K562 (cell line): Measurements from ENCODE around the gene PPP1R12B. TPM values are rescaled to one million over a fixed set of nuclear protein-coding genes. Genes with fewer than 3 reads are reported as not detected.

ENCODE experiments used
- ATAC-seq: fragments of 200-7000 bp; cut with Tn5 transposase; 3 replicates; pipeline ENCODE4 v1.9.1; 2020; ENCODE audit warnings: moderate library complexity
- BruUV-seq: library from RNA; stranded (reverse); fragments of 400-500 nt; replicated peaks from 2 replicates; lab custom pipeline; 2021; lab: Mats Ljungman, UMichigan
- CTCF ChIA-PET: fragments of 300-600 bp; formaldehyde crosslinking; extraction: SDS; loops from one replicate; lab custom pipeline; 2021; ENCODE audit warnings: low intra/inter-chr PET ratio; lab: Yijun Ruan, JAX
- POLR2A ChIA-PET: fragments of 300-600, 350-650 bp; sonication (Branson Sonifier 250); formaldehyde crosslinking; extraction: SDS; loops from one replicate; lab custom pipeline; 2021; ENCODE audit warnings: antibody characterized with exemption, inconsistent platforms; lab: Yijun Ruan, JAX
- DNase-seq, 4 experiments: peaks; one replicate each; pipeline versions ENCODE4 v3.0.0 to v3.0.0-alpha.2; 2011 to 2018; ENCODE audit warnings: low spot score in 3 of 4, mixed read lengths in 3 of 4; ENCODE audit errors: extremely low read depth in 1 of 4
- FAIRE-seq: peaks from 2 replicates; lab custom pipeline; 2011; peaks lifted over from hg19 to GRCh38; lab: Jason Lieb, UNC
- H2AFZ ChIP-seq: 2 replicates; pipeline ENCODE4 v1.6.0; 2011; ENCODE audit warnings: low read depth, low read length, control low read depth, inconsistent platforms
- H3K27ac ChIP-seq: fragments of 200-600 bp; 3 replicates; pipeline ENCODE4 v1.8.0; 2011; ENCODE audit warnings: low read depth, mild to moderate bottlenecking, control low read depth, inconsistent platforms, low read length, moderate library complexity, mixed read lengths; ENCODE audit errors: extremely low read depth
- H3K27me3 ChIP-seq, 2 experiments: fragments of 300-600 bp in 1 of 2; 2 replicates in 1 of 2; 3 replicates in 1 of 2; pipeline versions ENCODE4 v1.6.0 to v1.8.0; 2011; ENCODE audit warnings: inconsistent platforms in 2 of 2, low read length in 2 of 2, mild to moderate bottlenecking in 1 of 2, mixed read lengths in 1 of 2, moderate library complexity in 1 of 2; ENCODE audit not compliant: control insufficient read depth in 2 of 2, insufficient read depth in 2 of 2
- H3K36me3 ChIP-seq: fragments of 300-600 bp; 3 replicates; pipeline ENCODE4 v1.8.0; 2011; ENCODE audit warnings: mild to moderate bottlenecking, low read length, inconsistent platforms; ENCODE audit not compliant: control insufficient read depth, insufficient read depth
- H3K4me1 ChIP-seq, 2 experiments: fragments of 200-600 bp in 1 of 2; replicated peaks in 1 of 2; 2 replicates in 1 of 2; 3 replicates in 1 of 2; pipeline versions ENCODE4 v1.5.1 to v1.8.0; 2011; ENCODE audit warnings: inconsistent platforms in 2 of 2, low read length in 2 of 2, mild to moderate bottlenecking in 1 of 2, mixed read lengths in 1 of 2, moderate library complexity in 1 of 2; ENCODE audit not compliant: control insufficient read depth in 2 of 2, insufficient read depth in 2 of 2
- H3K4me2 ChIP-seq: 2 replicates; pipeline ENCODE4 v1.6.1; 2011; ENCODE audit warnings: low read length, control low read depth, inconsistent platforms, mixed read lengths; ENCODE audit not compliant: insufficient read depth
- H3K4me3 ChIP-seq: fragments of 200-600 bp; sonication (generic), shearing (Covaris generic); 2 replicates; pipeline ENCODE4 v1.5.1; 2016; ENCODE audit warnings: control low read depth, inconsistent platforms
- H3K79me2 ChIP-seq: fragments of 200-600 bp; 3 replicates; pipeline ENCODE4 v1.8.0; 2011; ENCODE audit warnings: low read length, inconsistent platforms; ENCODE audit not compliant: control insufficient read depth, insufficient read depth
- H3K9ac ChIP-seq, 2 experiments: 2 replicates each; pipeline versions ENCODE4 v1.6.0 to v1.6.1; 2011; ENCODE audit warnings: low read depth in 2 of 2, low read length in 2 of 2, control low read depth in 1 of 2, inconsistent platforms in 1 of 2, mild to moderate bottlenecking in 1 of 2, mixed read lengths in 1 of 2; ENCODE audit not compliant: insufficient read depth in 1 of 2
- H3K9me1 ChIP-seq: one replicate; pipeline ENCODE4 v1.6.0; 2011; ENCODE audit warnings: inconsistent platforms, mild to moderate bottlenecking, low read length, moderate library complexity; ENCODE audit not compliant: control insufficient read depth, insufficient read depth
- H3K9me3 ChIP-seq: replicated peaks from 2 replicates; pipeline ENCODE4 v1.5.1; 2011; ENCODE audit warnings: low read depth, low read length, inconsistent platforms; ENCODE audit not compliant: control insufficient read depth, insufficient read depth
- H4K20me1 ChIP-seq: replicated peaks from 2 replicates; pipeline ENCODE4 v1.6.1; 2011; ENCODE audit warnings: low read length, inconsistent platforms, mixed read lengths; ENCODE audit not compliant: control insufficient read depth, insufficient read depth
- ARID1B ChIP-seq: fragments of 450-650 bp; IDR thresholded peaks from 2 replicates; pipeline ENCODE4 v1.6.1; 2016; ENCODE audit warnings: antibody characterized with exemption, mild to moderate bottlenecking, inconsistent platforms
- ARID2 ChIP-seq: fragments of 450-650 bp; IDR thresholded peaks from 2 replicates; pipeline ENCODE4 v1.6.1; 2017; ENCODE audit warnings: antibody characterized with exemption, mild to moderate bottlenecking
- ARNT ChIP-seq, 2 experiments: fragments of 450-650 bp; IDR thresholded peaks; 2 replicates each; pipeline ENCODE4 v1.6.1; 2016; ENCODE audit warnings: mild to moderate bottlenecking in 1 of 2
- BRD9 ChIP-seq: fragments of 450-650 bp; IDR thresholded peaks from 2 replicates; pipeline ENCODE4 v1.6.1; 2018; ENCODE audit warnings: low read depth; ENCODE audit not compliant: partially characterized antibody
- ELF4 ChIP-seq: fragments of 450-650 bp; formaldehyde crosslinking; IDR thresholded peaks from 2 replicates; pipeline ENCODE4 v1.4.0; 2022; ENCODE audit warnings: missing genetic modification characterization
- FIP1L1 ChIP-seq: fragments of 200-400 bp; formaldehyde crosslinking; IDR thresholded peaks from 2 replicates; pipeline ENCODE4 v1.6.1; 2018; ENCODE audit warnings: mild to moderate bottlenecking, low read depth, low read length; ENCODE audit not compliant: poor library complexity, severe bottlenecking
- FOXK2 ChIP-seq, 2 experiments: fragments of 450-650 bp; IDR thresholded peaks in 1 of 2; conservative IDR thresholded peaks in 1 of 2; 2 replicates each; pipeline ENCODE4 v1.6.1; 2016; ENCODE audit warnings: low read depth in 2 of 2, mild to moderate bottlenecking in 1 of 2
- FOXM1 ChIP-seq, 2 experiments: fragments of 450-650 bp in 1 of 2; sonication (generic) in 1 of 2; formaldehyde crosslinking in 1 of 2; IDR thresholded peaks; 2 replicates each; pipeline versions ENCODE4 v1.6.1 to v1.9.0; 2017 to 2022; ENCODE audit warnings: low read depth in 2 of 2, mild to moderate bottlenecking in 2 of 2, missing genetic modification reagents in 1 of 2, moderate library complexity in 1 of 2
- NBN ChIP-seq: fragments of 450-650 bp; IDR thresholded peaks from 2 replicates; pipeline ENCODE4 v1.6.1; 2016; ENCODE audit warnings: low read depth, mild to moderate bottlenecking
- NFATC3 ChIP-seq: fragments of 450-650 bp; IDR thresholded peaks from 2 replicates; pipeline ENCODE4 v1.6.1; 2017; ENCODE audit warnings: mild to moderate bottlenecking
- RB1 ChIP-seq: fragments of 450-650 bp; IDR thresholded peaks from 2 replicates; pipeline ENCODE4 v1.6.1; 2017; ENCODE audit warnings: low read depth, mild to moderate bottlenecking
- TCF3 ChIP-seq: sonication (generic); formaldehyde crosslinking; IDR thresholded peaks from 2 replicates; pipeline ENCODE4 v1.4.0; 2020; ENCODE audit warnings: mild to moderate bottlenecking, missing genetic modification reagents
- TOE1 ChIP-seq, 2 experiments: fragments of 450-650 bp in 1 of 2; sonication (generic) in 1 of 2; formaldehyde crosslinking in 1 of 2; IDR thresholded peaks; 2 replicates each; pipeline versions ENCODE4 v1.7.1 to v1.8.0; 2016 to 2022; ENCODE audit warnings: borderline replicate concordance in 2 of 2, mild to moderate bottlenecking in 2 of 2, antibody characterized with exemption in 1 of 2, inconsistent platforms in 1 of 2, low read depth in 1 of 2, missing genetic modification reagents in 1 of 2, moderate library complexity in 1 of 2
- ZNF224 ChIP-seq: sonication (generic); formaldehyde crosslinking; IDR thresholded peaks from 2 replicates; pipeline ENCODE4 v1.8.0; 2022; ENCODE audit warnings: mild to moderate bottlenecking, missing genetic modification reagents
- ZNF431 ChIP-seq: sonication (generic); formaldehyde crosslinking; IDR thresholded peaks from 2 replicates; pipeline ENCODE4 v1.8.0; 2022; ENCODE audit warnings: mild to moderate bottlenecking, missing genetic modification reagents
- WGBS: fragments of 100-300 bp; shearing (Covaris generic); methylation state at CpG from one replicate; pipeline ENCODE4 v1.1.6; 2016; ENCODE audit warnings: low coverage, mixed read lengths; ENCODE audit not compliant: insufficient coverage; ENCODE audit errors: missing lambda C conversion rate; 5-methylcytosine and 5-hydroxymethylcytosine counted together
- in situ Hi-C: fragments of 300-500 bp; cut with MboI; formaldehyde crosslinking; loops from 4 replicates; pipeline ENCODE4 v1.15.0; 2018; ENCODE audit warnings: inconsistent platforms, mixed read lengths
- intact Hi-C: fragments of 100-400 bp; cut with micrococcal nuclease; formaldehyde crosslinking; loops from 2 replicates; pipeline ENCODE4 v1.14.2; 2022
- polyA plus RNA-seq, 8 experiments: library from polyadenylated mRNA; depleted of rRNA in 4 of 8; stranded (reverse) in 5 of 8; unstranded in 3 of 8; fragments of >200 nt; fragmentation: Nextera tagmentation in 2 of 8; fragmentation: Illumina TruSeq in 1 of 8; extraction: Ambion mirVana in 2 of 8; extraction: Trizol in 1 of 8; gene quantifications; 2 replicates each; pipeline versions ENCODE4 v1.2.1 to v1.2.3, GENCODE V29; 2011 to 2014; ENCODE audit warnings: inconsistent platforms in 1 of 8, missing spikeins in 1 of 8
- total RNA-seq, 7 experiments: library from RNA; depleted of rRNA in 6 of 7; stranded (reverse); fragments of >200 nt in 6 of 7; fragmentation: Illumina TruSeq in 2 of 7; extraction: Trizol in 2 of 7; gene quantifications; 2 replicates each; pipeline versions ENCODE4 v1.2.1 to v1.2.3, GENCODE V29; 2011 to 2021; ENCODE audit warnings: low replicate concordance in 1 of 7
- TF ChIP-seq, protein P1 (sequence below): sonication (generic); formaldehyde crosslinking; IDR thresholded peaks from 2 replicates; pipeline ENCODE4 v1.8.0; 2022; ENCODE audit warnings: mild to moderate bottlenecking, missing genetic modification reagents
- TF ChIP-seq, protein P2 (sequence below): IDR thresholded peaks from 2 replicates; pipeline ENCODE4 v1.6.1; 2016; ENCODE audit warnings: missing genetic modification characterization, missing compliant biosample characterization

Gene PPP1R12B
- total and polyA plus RNA-seq, 9 of the 15 experiments (the other 6 are each of a cell fraction or from before 2014, with no cell fraction given): 0.73 to 16.9 (median 13.6) TPM

DNA sequence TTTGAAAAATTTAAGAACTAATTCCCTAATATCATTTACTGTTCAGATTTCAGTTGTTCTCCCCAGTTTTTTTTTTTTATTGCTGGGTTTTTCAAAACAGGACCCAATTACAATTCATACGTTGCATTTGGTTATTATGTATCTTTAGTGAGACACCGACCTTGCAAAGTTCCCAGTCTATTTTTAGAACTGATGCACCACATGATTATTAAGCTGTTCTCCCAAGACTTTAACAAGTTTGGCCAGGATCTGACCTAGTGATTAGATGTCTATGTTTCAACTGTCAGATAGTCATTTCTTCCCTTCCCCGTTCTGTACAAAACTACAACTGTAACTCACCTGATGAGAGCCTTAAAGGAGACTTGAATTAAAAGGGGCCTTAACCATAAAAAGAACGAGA is 14.6 kb upstream of the PPP1R12B start (continued):
- TF ChIP-seq, protein P1, sequence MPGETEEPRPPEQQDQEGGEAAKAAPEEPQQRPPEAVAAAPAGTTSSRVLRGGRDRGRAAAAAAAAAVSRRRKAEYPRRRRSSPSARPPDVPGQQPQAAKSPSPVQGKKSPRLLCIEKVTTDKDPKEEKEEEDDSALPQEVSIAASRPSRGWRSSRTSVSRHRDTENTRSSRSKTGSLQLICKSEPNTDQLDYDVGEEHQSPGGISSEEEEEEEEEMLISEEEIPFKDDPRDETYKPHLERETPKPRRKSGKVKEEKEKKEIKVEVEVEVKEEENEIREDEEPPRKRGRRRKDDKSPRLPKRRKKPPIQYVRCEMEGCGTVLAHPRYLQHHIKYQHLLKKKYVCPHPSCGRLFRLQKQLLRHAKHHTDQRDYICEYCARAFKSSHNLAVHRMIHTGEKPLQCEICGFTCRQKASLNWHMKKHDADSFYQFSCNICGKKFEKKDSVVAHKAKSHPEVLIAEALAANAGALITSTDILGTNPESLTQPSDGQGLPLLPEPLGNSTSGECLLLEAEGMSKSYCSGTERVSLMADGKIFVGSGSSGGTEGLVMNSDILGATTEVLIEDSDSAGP (CRISPR knock-in tag): no peak
- no peak for TF ChIP-seq ELF4 (CRISPR knock-in tag)
- TF ChIP-seq ZNF224 (CRISPR knock-in tag): no peak
- no peak for TF ChIP-seq TCF3 (CRISPR knock-in tag)

DNA sequence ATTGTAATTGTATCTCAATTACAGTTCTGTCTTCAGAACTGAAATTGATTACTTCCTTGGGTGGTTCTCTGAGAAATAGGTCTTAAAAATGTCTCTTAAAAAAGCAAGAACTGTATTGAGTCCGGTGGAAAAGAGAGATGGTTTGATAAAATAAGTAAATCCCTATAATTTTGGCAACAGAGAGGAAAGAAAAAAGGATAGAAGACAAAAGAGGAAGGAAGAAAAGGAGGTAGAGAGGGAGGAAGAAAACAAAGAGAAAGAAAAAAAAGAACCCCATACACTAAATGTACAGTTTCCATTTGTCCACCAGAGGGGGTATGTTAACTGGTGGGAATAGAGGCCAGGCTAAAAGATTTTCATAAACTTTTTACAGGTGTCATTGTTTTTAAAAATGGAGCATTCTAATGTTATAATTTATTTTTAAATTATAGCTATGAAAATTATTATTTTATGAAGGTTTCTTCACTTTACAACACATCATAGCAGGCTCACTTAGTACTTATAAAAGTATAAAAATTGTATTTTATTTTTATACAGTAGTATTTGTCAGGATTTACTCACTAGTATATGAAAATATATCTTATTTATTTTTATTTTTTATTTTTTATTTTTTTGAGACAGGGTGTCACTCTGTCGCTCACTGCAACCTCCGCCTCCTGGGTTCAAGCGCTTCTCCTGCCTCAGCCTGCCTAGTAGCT is 4.7 kb upstream of the PPP1R12B start:
- Histone ChIP-seq H4K20me1 (no peaks in the 10 kb centered on the region), H3K79me2 (peaks cover 31% of the 10 kb centered on the region), H3K4me2 (no peak overlapping the region), H3K27me3 (no peaks in the 10 kb centered on the region), H3K4me3 (no peak overlapping the region), H2AFZ (peak overlapping the region; percentile 85), H3K9me3 (no peaks in the 10 kb centered on the region), H3K27ac (peak overlapping the region; percentile 14; the same call in 1 of the 3 replicates), H3K9ac (peak overlapping the region in 1 of 2 experiments; percentile 42; a peak in 2 of 4 replicates), H3K9me1 (no peaks in the 10 kb centered on the region), H3K36me3 (peaks cover 10% of the 10 kb centered on the region; the same call in 2 of the 3 replicates), H3K4me1 (peaks cover 7 to 11% of the 10 kb centered on the region in 2 experiments; a peak in 4 of 5 replicates)
- peak; percentile 69 for FAIRE-seq
- intact Hi-C loops: loop anchor here (2.0 to 10.0 kb wide), 4 partner anchors 118 to 371 kb away; partner anchors contain the start of gene SYT2
- 37% methylated on average over 4 of the region's 4 CpGs for WGBS
- ChIA-PET CTCF (interaction anchor here (0.6 to 2.6 kb wide), 5 partner anchors 155 to 376 kb away, joined by 3 to 15 read pairs (median 4); no protein-coding TSS in a partner anchor), POLR2A (no interaction called here)
- in situ Hi-C loops: no loop called here
- DNase-seq: peak; percentile 40 to 69 (median 46)
- ATAC-seq: no peak
- BruUV-seq: no TSS peak
- no peak for TF ChIP-seq RB1
- TF ChIP-seq FIP1L1: no peak
- TF ChIP-seq ZNF431 (CRISPR knock-in tag): no peak
- peak; percentile 68; the same call in 1 of the 2 replicates for TF ChIP-seq NBN
- TF ChIP-seq, protein P2, sequence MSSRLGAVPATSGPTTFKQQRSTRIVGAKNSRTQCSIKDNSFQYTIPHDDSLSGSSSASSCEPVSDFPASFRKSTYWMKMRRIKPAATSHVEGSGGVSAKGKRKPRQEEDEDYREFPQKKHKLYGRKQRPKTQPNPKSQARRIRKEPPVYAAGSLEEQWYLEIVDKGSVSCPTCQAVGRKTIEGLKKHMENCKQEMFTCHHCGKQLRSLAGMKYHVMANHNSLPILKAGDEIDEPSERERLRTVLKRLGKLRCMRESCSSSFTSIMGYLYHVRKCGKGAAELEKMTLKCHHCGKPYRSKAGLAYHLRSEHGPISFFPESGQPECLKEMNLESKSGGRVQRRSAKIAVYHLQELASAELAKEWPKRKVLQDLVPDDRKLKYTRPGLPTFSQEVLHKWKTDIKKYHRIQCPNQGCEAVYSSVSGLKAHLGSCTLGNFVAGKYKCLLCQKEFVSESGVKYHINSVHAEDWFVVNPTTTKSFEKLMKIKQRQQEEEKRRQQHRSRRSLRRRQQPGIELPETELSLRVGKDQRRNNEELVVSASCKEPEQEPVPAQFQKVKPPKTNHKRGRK (tag): peak; percentile 92
- TF ChIP-seq BRD9: peak; percentile 66
- peak; percentile 39; the same call in 1 of the 2 replicates for TF ChIP-seq ARID2
- 0 out of 2 replicates have a peak, but pooled peaks have one; percentile 55 for TF ChIP-seq NFATC3
- 0 out of 4 replicates have a peak, but pooled peaks of 1 of the 2 experiments have one; percentile 40 for TF ChIP-seq ARNT (IDR thresholded peaks at IDR 0.05)
- TF ChIP-seq TOE1 (IDR thresholded peaks at IDR 0.05; ENCODE audit: borderline replicate concordance): peak; percentile 56; the same call in 1 of the 2 replicates
- no peak for TF ChIP-seq TOE1 (CRISPR knock-in tag; IDR thresholded peaks at IDR 0.05; ENCODE audit: borderline replicate concordance, low read depth)
- peak; percentile 24 to 54; a peak in 1 of 4 replicates for TF ChIP-seq FOXK2 (conservative IDR thresholded peaks at IDR 0.05 in 1 of 2, IDR thresholded peaks at IDR 0.05 in 1 of 2; ENCODE audit: low read depth in 2 of 2)
- peak; percentile 48; the same call in 1 of the 2 replicates for TF ChIP-seq FOXM1 (IDR thresholded peaks at IDR 0.05; ENCODE audit: low read depth)
- no peak for TF ChIP-seq FOXM1 (CRISPR knock-in tag; IDR thresholded peaks at IDR 0.05; ENCODE audit: low read depth)
- peak; percentile 30 for TF ChIP-seq ARID1B
